Thymus (tissue), 11 donors: ENCODE measurements around the gene IGF2BP2. TPM values are rescaled to one million over a fixed set of nuclear protein-coding genes. Genes with fewer than 3 reads are reported as not detected.
"Not testable (repeated sequence)": the region's sequence is repeated elsewhere in the genome, so short reads cannot be mapped to it uniquely, and the experiment has no call there.

Source experiments
- DNase-seq, 9 donors: peaks; one replicate each; pipeline ENCODE4 v3.0.0-alpha.2; 2013; ENCODE audit warnings: low spot score in 9 of 9, low read depth in 6 of 9, missing footprints in 1 of 9
- H3K27ac ChIP-seq, 2 donors: one replicate each; pipeline ENCODE4 v1.5.1; 2013; ENCODE audit warnings: control low read depth in 1 of 2, low read depth in 1 of 2, low read length in 1 of 2, mild to moderate bottlenecking in 1 of 2, moderate library complexity in 1 of 2
- H3K27me3 ChIP-seq, 2 donors: one replicate each; pipeline ENCODE4 v1.5.1; 2013; ENCODE audit warnings: low read length in 1 of 2; ENCODE audit not compliant: control insufficient read depth in 2 of 2, insufficient read depth in 1 of 2
- H3K36me3 ChIP-seq, 2 donors: one replicate each; pipeline ENCODE4 v1.5.1; 2013; ENCODE audit warnings: low read length in 1 of 2, mild to moderate bottlenecking in 1 of 2, moderate library complexity in 1 of 2; ENCODE audit not compliant: control insufficient read depth in 2 of 2, insufficient read depth in 2 of 2
- H3K4me1 ChIP-seq, 2 donors: one replicate each; pipeline ENCODE4 v1.5.1; 2013; ENCODE audit warnings: low read length in 2 of 2; ENCODE audit not compliant: control insufficient read depth in 2 of 2, insufficient read depth in 2 of 2
- H3K4me3 ChIP-seq, 2 donors: one replicate each; pipeline ENCODE4 v1.5.1; 2013; ENCODE audit warnings: low read length in 2 of 2, control low read depth in 1 of 2, mild to moderate bottlenecking in 1 of 2
- H3K9me3 ChIP-seq, 2 donors: one replicate each; pipeline ENCODE4 v1.5.1; 2013; ENCODE audit warnings: low read length in 1 of 2, mild to moderate bottlenecking in 1 of 2; ENCODE audit not compliant: control insufficient read depth in 2 of 2, insufficient read depth in 1 of 2
- WGBS: extraction: QIAGEN DNeasy Blood & Tissue Kit; methylation state at CpG from one replicate; pipeline ENCODE4 v1.1.7; 2013; 5-methylcytosine and 5-hydroxymethylcytosine counted together
- polyA plus RNA-seq: library from polyadenylated mRNA; stranded (reverse); fragments of 200-250 nt; gene quantifications from one replicate; pipeline ENCODE4 v1.2.3, GENCODE V29; 2013
- total RNA-seq: library from RNA; stranded (reverse); fragments of 120-200 nt; gene quantifications from one replicate; pipeline ENCODE4 v1.2.4, GENCODE V29; 2013
- donor health status: healthy.

IGF2BP2 gene
- total and polyA plus RNA-seq, 2 donors = 2.0 to 12.1 TPM

DNA sequence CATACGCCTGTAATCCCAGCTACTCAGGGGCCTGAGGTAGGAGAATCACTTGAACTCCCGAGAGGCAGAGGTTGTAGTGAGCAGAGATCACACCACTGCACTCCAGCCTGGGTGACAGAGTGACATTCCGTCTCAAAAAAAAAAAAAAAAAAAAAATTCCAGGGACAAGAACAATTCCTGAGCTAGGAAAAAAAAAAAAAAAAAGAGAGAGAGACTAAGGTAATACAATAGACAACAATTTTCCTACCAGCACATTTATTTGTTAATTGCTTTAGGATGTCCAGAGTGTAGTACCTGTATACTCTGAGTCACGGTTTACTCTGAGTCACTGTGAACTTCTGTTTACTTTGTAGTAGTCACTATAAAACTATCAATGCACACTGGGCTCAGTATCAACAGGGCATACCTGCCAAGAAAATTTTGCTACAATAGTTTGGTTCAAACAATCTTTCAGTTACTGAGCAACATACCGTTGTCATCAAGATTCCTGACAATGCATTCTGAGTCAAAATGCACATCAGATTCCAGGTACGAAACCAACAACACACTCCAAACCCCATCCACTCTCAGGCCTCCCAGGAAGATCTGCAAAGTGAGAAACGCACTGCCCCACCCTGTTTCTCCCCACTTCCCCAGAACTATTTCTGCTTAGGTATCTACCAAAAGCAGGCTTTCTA is 28.3 kb downstream of the IGF2BP2 start:
- no peak overlapping the region for H3K4me3 ChIP-seq
- no peak for DNase-seq
- H3K9me3 ChIP-seq = no peaks in the 10 kb centered on the region
- no peak overlapping the region for H3K27ac ChIP-seq
- H3K36me3 ChIP-seq = no peaks in the 10 kb centered on the region
- WGBS = 96% methylated on average over 7 of the region's 7 CpGs
- H3K27me3 ChIP-seq = no peaks in the 10 kb centered on the region
- no peaks in the 10 kb centered on the region for H3K4me1 ChIP-seq

DNA sequence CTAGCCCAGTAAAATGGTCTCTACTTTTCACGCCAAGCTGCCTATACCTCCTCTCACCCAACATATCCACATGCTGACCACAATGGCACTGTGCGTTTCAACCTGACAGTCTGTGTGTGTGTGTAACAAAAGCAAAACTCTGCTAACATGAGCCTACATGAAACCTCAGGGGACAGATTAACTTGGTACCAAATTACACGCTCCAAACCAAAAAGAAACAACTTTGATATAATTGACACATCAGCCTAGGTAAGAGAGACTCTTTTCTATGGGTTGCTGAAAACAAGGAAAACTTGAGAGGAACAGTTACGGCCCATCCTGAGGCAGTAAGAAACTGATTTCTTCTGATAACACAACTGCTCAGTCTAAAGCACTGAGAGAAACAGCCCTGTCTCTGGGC is 31.5 kb downstream of the IGF2BP2 start:
- DNase-seq = no peak
- Histone ChIP-seq H3K36me3 (no peaks in the 10 kb centered on the region), H3K9me3 (no peaks in the 10 kb centered on the region), H3K4me1 (no peaks in the 10 kb centered on the region), H3K27me3 (no peaks in the 10 kb centered on the region), H3K27ac (no peak overlapping the region), H3K4me3 (no peak overlapping the region)
- 95% methylated on average over 4 of the region's 4 CpGs for WGBS

DNA sequence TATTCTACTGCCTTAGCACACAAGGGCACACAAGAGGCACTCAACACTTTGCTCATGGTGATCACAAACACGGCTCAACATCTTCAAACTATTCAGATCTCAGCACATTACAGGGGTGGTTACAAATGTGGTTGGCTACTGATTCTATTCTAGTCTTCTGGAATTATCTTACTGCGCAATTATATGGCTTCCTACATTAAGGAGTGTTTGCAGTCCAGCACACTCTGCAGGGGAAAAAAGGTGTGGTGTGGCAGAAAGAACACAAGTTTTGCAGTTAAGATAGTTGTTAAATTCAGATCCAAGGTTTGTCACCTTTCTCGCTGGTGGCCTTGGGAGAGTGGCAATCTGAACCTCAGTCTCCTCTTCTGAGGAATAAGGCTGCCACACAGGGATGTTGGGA is 31.9 kb downstream of the IGF2BP2 start:
- H3K27ac ChIP-seq = no peak overlapping the region
- peaks cover 0 to 3% of the 10 kb centered on the region in 2 donors for H3K4me1 ChIP-seq
- no peaks in the 10 kb centered on the region for H3K27me3 ChIP-seq
- no peak overlapping the region for H3K4me3 ChIP-seq
- H3K9me3 ChIP-seq = no peaks in the 10 kb centered on the region
- H3K36me3 ChIP-seq = no peaks in the 10 kb centered on the region
- DNase-seq = no peak
- 95% methylated on average over 3 of the region's 3 CpGs for WGBS

DNA sequence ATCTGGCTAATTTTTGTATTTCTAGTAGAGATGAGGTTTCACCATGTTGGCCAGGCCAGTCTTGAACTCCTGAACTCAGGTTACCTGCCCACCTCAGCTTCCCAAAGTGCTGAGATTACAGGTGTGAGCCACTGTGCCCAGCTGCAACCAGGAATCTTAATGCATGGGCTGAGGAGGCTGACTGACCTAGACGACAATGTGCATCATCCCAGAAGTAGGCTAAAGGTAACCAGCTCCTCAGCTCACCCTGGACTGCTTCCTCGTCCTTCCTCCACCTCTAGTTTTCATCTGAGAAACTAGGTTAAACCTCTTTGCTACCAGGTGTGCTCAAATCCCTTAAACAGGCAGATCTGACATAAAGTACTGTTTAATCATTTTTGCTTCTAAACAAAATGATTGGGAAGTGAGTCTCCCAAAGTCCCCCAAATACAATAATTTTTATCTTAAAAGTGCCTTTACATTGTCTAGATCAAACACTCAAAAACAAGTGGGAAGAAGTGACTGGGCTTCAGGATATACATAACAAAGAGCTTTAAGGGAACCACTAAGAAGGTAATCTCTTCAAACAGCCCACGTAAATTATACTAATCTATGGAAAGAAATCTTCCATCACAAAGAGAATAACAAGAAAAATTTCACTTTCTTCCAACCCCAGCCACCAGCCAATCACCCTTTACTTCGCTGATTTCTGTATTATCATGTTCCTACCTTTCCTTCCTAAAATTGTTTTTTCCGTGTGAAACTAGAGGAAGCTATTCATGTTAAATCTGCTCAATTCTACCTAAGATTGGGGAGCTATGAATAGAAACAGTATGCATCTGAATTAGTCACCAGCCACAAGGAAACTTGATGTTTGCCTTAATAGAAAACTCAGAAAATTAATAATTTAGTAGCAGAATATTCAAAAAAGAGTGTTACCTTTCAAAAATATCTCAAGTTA is 34.7 kb downstream of the IGF2BP2 start:
- Histone ChIP-seq H3K9me3 (no peaks in the 10 kb centered on the region), H3K4me1 (peaks cover 0 to 3% of the 10 kb centered on the region in 2 donors), H3K27ac (no peak overlapping the region), H3K4me3 (no peak overlapping the region), H3K27me3 (no peaks in the 10 kb centered on the region), H3K36me3 (no peaks in the 10 kb centered on the region)
- WGBS = 93% methylated on average over 5 of the region's 5 CpGs
- no peak for DNase-seq

DNA sequence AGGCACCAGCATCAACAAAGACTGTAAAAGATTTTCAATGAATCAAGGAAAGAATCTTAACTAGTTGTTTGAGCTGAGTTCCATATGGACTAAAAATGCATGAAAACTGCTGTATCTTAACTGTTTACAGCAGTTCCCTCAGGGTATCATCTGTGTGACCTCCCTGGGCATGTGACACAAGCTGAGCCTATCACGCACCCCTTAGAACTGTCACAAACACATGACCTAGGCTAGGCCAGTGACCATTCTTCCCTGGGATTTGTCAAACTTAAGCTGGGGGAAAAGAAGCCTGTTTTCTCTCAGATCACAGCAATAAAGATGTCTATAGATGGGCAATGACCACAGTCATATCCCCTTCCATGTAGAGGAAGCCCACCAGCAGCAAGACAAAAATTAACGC is 35.7 kb downstream of the IGF2BP2 start:
- peaks cover 0 to 4% of the 10 kb centered on the region in 2 donors for H3K36me3 ChIP-seq
- DNase-seq = no peak
- WGBS = 96% methylated on average over 2 of the region's 2 CpGs
- no peaks in the 10 kb centered on the region for H3K27me3 ChIP-seq
- H3K9me3 ChIP-seq = no peaks in the 10 kb centered on the region
- no peak overlapping the region for H3K4me3 ChIP-seq
- H3K27ac ChIP-seq = no peak overlapping the region
- H3K4me1 ChIP-seq = peaks cover 0 to 3% of the 10 kb centered on the region in 2 donors

DNA sequence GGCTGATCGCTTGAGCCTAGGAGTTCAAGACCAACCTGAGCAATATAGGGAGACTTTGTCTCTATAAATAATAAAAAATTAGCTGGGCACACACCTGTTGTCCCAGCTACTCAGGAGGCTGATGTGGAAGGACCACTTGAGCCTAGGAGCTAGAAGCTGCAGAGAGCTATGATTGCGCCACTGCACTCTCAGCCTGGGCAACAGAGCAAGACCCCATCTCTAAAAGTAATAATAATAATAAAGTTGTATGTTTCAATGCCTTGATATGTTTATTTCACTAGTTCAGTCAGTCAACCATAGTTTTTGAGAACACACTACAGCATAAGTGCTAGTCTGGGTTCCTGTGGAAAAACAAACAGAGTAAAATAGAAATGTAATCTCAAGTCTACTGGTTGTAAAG is 36.5 kb downstream of the IGF2BP2 start:
- no peak overlapping the region for H3K27ac ChIP-seq
- no peak for DNase-seq
- no peaks in the 10 kb centered on the region for H3K9me3 ChIP-seq
- over 99% methylated on average over 2 of the region's 2 CpGs for WGBS
- no peak overlapping the region for H3K4me3 ChIP-seq
- peaks cover 0 to 3% of the 10 kb centered on the region in 2 donors for H3K4me1 ChIP-seq
- peaks cover 0 to 4% of the 10 kb centered on the region in 2 donors for H3K36me3 ChIP-seq
- no peaks in the 10 kb centered on the region for H3K27me3 ChIP-seq

DNA sequence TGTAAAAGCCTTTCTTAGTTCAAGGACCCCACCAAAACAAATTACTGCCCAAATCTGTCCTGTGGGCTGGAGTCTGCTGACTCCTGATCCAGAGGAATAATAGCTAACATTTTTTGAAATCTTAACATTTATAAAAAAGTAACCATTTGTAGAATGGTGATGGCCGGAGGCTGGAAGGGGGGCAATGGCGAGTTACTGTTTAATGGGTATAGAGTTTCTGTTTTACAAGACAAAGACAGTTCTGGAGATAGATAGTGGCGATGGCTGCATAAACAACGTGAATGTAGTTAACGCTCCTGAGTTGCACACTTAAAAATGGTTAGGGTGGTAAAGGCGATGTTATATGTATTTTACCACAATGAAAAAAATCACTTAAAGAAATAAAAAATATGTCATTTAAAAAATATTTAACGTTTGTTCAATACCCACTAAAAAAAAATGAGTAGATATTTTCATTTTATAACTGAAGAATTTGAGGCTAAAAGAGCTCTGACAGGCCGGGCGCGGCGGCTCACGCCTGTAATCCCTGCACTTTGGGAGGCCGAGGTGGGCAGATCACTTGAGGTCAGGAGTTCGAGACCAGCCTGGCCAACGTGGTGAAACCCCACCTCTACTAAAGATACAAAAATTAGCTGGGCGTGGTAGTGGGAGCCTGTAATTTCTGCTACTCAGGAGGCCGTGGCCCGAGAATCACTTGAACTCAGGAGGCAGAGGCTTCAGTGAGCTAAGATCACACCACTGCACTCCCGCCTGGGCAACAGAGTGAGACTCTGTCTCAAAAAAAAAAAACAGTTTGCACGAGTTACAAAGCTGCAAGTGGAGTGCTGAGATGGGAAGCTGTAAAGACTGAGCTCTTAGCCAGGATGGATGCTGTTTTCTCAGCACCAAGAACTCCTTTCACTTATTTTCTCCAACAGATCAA is 37.6 kb downstream of the IGF2BP2 start:
- Histone ChIP-seq H3K27me3 (no peaks in the 10 kb centered on the region), H3K4me3 (no peak overlapping the region), H3K9me3 (no peaks in the 10 kb centered on the region), H3K4me1 (peaks cover 0 to 3% of the 10 kb centered on the region in 2 donors), H3K36me3 (peaks cover 0 to 4% of the 10 kb centered on the region in 2 donors), H3K27ac (no peak overlapping the region)
- 95% methylated on average over 20 of the region's 20 CpGs for WGBS
- DNase-seq = no peak

DNA sequence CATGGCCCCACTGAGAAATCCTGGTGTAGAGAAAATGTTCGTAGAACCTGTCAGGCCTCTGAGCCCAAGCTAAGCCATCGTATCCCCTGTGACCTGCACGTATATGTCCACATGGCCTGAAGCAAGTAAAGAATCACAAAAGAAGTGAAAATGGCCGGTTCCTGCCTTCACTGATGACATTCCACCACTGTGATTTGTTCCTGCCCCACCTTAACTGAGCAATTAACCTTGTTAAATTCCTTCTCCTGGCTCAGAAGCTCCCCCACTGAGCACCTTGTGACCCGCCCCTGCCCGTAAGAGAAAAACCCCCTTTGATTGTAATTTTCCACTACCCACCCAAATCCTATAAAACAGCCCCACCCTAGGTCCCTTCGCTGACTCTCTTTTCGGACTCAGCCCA is 38.6 kb downstream of the IGF2BP2 start:
- DNase-seq, H3K27me3 ChIP-seq, H3K4me1 ChIP-seq, H3K36me3 ChIP-seq, H3K4me3 ChIP-seq, H3K27ac ChIP-seq, H3K9me3 ChIP-seq: not testable (repeated sequence)
- 96% methylated on average over 8 of the region's 8 CpGs for WGBS
